GM19035 (cell line): Measurements from ENCODE around the gene VENTX.
"Not testable (repeated sequence)": the region's sequence is repeated elsewhere in the genome, so short reads cannot be mapped to it uniquely, and the experiment has no call there.

ENCODE experiments used
- ATAC-seq: cut with Tn5 transposase; IDR thresholded peaks from one replicate; pipeline ENCODE4 v1.9.1; 2021; ENCODE audit not compliant: unreplicated experiment

Gene VENTX

GRCh38 chr10:133214468-133215410, 22.9 kb upstream of the VENTX start:
- no peak for ATAC-seq

- ATAC-seq: no peak
Observed at GRCh38 chr10:133215586-133215985, 22.1 kb upstream of the VENTX start.

GRCh38 chr10:133216776-133217175, 20.9 kb upstream of the VENTX start:
- ATAC-seq: no peak

GRCh38 chr10:133217800-133218589, 19.7 kb upstream of the VENTX start:
- no peak for ATAC-seq

- ATAC-seq: no peak
Observed at GRCh38 chr10:133218891-133219290, 18.8 kb upstream of the VENTX start.

- ATAC-seq: no peak
Observed at GRCh38 chr10:133219782-133220181, 17.9 kb upstream of the VENTX start.

- no peak for ATAC-seq
Observed at GRCh38 chr10:133221331-133221730, 16.3 kb upstream of the VENTX start.

GRCh38 chr10:133221756-133222155, 15.9 kb upstream of the VENTX start:
- ATAC-seq: not testable (repeated sequence)

GRCh38 chr10:133224076-133224475, 13.6 kb upstream of the VENTX start:
- no peak for ATAC-seq

- no peak for ATAC-seq
Observed at GRCh38 chr10:133224756-133225372, 12.8 kb upstream of the VENTX start.

- no peak for ATAC-seq
Observed at GRCh38 chr10:133225707-133226191, 11.9 kb upstream of the VENTX start.

- ATAC-seq: no peak
Observed at GRCh38 chr10:133226251-133226808, 11.3 kb upstream of the VENTX start.

GRCh38 chr10:133227256-133227655, 10.4 kb upstream of the VENTX start:
- no peak for ATAC-seq

- ATAC-seq: no peak
Observed at GRCh38 chr10:133229265-133230043, 8.2 kb upstream of the VENTX start.

GRCh38 chr10:133230044-133230361, 7.7 kb upstream of the VENTX start, which contains the start of gene UTF1:
UTF1 (plus strand) TSS chr10:133230217; CDS start chr10:133230289, 72 bp downstream.
- ATAC-seq: no peak

- no peak for ATAC-seq
Observed at GRCh38 chr10:133230387-133231195, 7.1 kb upstream of the VENTX start.

- no peak for ATAC-seq
Observed at GRCh38 chr10:133231244-133231945, 6.3 kb upstream of the VENTX start.

GRCh38 chr10:133231946-133232574, 5.6 kb upstream of the VENTX start:
- no peak for ATAC-seq
